Measurements from ENCODE around the gene ANGEL1. TPM values are rescaled to one million over a fixed set of nuclear protein-coding genes. Genes with fewer than 3 reads are reported as not detected.

ANGEL1 gene
- total RNA-seq, 1 donor from 2014 or later = 22.2 TPM

GRCh38 chr14:76767681-76768656 lies 44.7 kb downstream of the ANGEL1 start:
- DNase-seq (ENCODE audit: low spot score) (peak; percentile 55), ATAC-seq (peak; percentile 74)

- ATAC-seq (no peak), DNase-seq (ENCODE audit: low spot score) (peak; percentile 35)
These were observed 47.2 kb downstream of the ANGEL1 start for GRCh38 chr14:76765461-76765931.

- DNase-seq (ENCODE audit: low spot score) = peak; percentile 11
These were observed 49.3 kb downstream of the ANGEL1 start for GRCh38 chr14:76763096-76764041.

GRCh38 chr14:76762411-76763095 lies 50.1 kb downstream of the ANGEL1 start:
- no peak for ATAC-seq
- peak; percentile 41 for DNase-seq (ENCODE audit: low spot score)

More at GRCh38 chr14:76763096-76764041, 49.3 kb downstream of the ANGEL1 start:
- no peak for ATAC-seq

GRCh38 chr14:76761960-76762410 lies 50.7 kb downstream of the ANGEL1 start:
- DNase-seq (ENCODE audit: low spot score) (peak; percentile 46), ATAC-seq (no peak)

GRCh38 chr14:76761136-76761959 lies 51.3 kb downstream of the ANGEL1 start, which contains the start of gene VASH1:
VASH1 (plus strand) TSS chr14:76761468; CDS start chr14:76762822, 1,354 bp downstream.
- peak; percentile 82 for ATAC-seq
- peak; percentile 52 for DNase-seq (ENCODE audit: low spot score)

- DNase-seq (ENCODE audit: low spot score) = peak; percentile 34
- ATAC-seq = no peak
These were observed 52.1 kb downstream of the ANGEL1 start for GRCh38 chr14:76760331-76761135.

GRCh38 chr14:76759589-76759988 lies 53.1 kb downstream of the ANGEL1 start:
- peak; percentile 40 for DNase-seq (ENCODE audit: low spot score)

GRCh38 chr14:76756371-76756750 lies 56.3 kb downstream of the ANGEL1 start:
- ATAC-seq = no peak
- no peak for DNase-seq (ENCODE audit: low spot score)

More at GRCh38 chr14:76759589-76759988, 53.1 kb downstream of the ANGEL1 start:
- ATAC-seq = no peak

GRCh38 chr14:76755610-76756370 lies 56.9 kb downstream of the ANGEL1 start:
- DNase-seq (ENCODE audit: low spot score) (no peak), ATAC-seq (no peak)

- ATAC-seq = no peak
- DNase-seq (ENCODE audit: low spot score) = no peak
These were observed 58.1 kb downstream of the ANGEL1 start for GRCh38 chr14:76754586-76754985.

- ATAC-seq = no peak
- no peak for DNase-seq (ENCODE audit: low spot score)
These were observed 59.0 kb downstream of the ANGEL1 start for GRCh38 chr14:76753541-76754198.

GRCh38 chr14:76752744-76753143 lies 59.9 kb downstream of the ANGEL1 start:
- DNase-seq (ENCODE audit: low spot score) (no peak), ATAC-seq (no peak)

- ATAC-seq (no peak), DNase-seq (ENCODE audit: low spot score) (no peak)
These were observed 69.7 kb downstream of the ANGEL1 start for GRCh38 chr14:76742966-76743365.

- DNase-seq (ENCODE audit: low spot score) (no peak), ATAC-seq (no peak)
These were observed 70.5 kb downstream of the ANGEL1 start for GRCh38 chr14:76742185-76742584.

GRCh38 chr14:76741074-76741473 lies 71.6 kb downstream of the ANGEL1 start:
- ATAC-seq (no peak), DNase-seq (ENCODE audit: low spot score) (no peak)

Data from left lobe of liver (tissue), 2 donors.